Urothelium cell line (cell line): ENCODE results near the gene KIAA1755.
A peak's percentile ranks its signal among the peaks of the same experiment; 100 is the strongest.

Source experiments
- DNase-seq: peaks from one replicate; pipeline ENCODE4 v3.0.0; 2011; ENCODE audit warnings: low spot score, mixed read lengths
- FAIRE-seq: peaks from 2 replicates; lab custom pipeline; 2011; peaks lifted over from hg19 to GRCh38; lab: Jason Lieb, UNC

The KIAA1755 gene

GRCh38 chr20:38170219-38170825 is 90.2 kb downstream of the KIAA1755 start:
- no peak for DNase-seq
- no peak for FAIRE-seq

GRCh38 chr20:38169636-38170193 is 90.8 kb downstream of the KIAA1755 start:
- FAIRE-seq, result no peak

GRCh38 chr20:38168791-38169589 is 91.5 kb downstream of the KIAA1755 start:
- no peak for FAIRE-seq
- DNase-seq, result no peak

More at GRCh38 chr20:38169636-38170193, 90.8 kb downstream of the KIAA1755 start:
- DNase-seq, result no peak

GRCh38 chr20:38167851-38168760 is 92.4 kb downstream of the KIAA1755 start:
- FAIRE-seq (peak; percentile 66), DNase-seq (peak; percentile 85)

- DNase-seq (no peak), FAIRE-seq (no peak)
Measured at GRCh38 chr20:38167328-38167850, 93.1 kb downstream of the KIAA1755 start.

GRCh38 chr20:38166703-38167233 is 93.8 kb downstream of the KIAA1755 start:
- FAIRE-seq, result no peak
- no peak for DNase-seq

GRCh38 chr20:38165966-38166702 is 94.4 kb downstream of the KIAA1755 start:
- FAIRE-seq, result peak; percentile 93
- no peak for DNase-seq

- DNase-seq (peak; percentile 87), FAIRE-seq (peak; percentile 27)
Measured at GRCh38 chr20:38165089-38165965, 95.2 kb downstream of the KIAA1755 start, which contains the start of gene TGM2. TGM2 (minus strand) TSS chr20:38165270; CDS start chr20:38165198, 72 bp downstream.

GRCh38 chr20:38164624-38165088 is 95.9 kb downstream of the KIAA1755 start:
- FAIRE-seq (no peak), DNase-seq (no peak)

- no peak for FAIRE-seq
- no peak for DNase-seq
Measured at GRCh38 chr20:38164069-38164468, 96.5 kb downstream of the KIAA1755 start.

- DNase-seq (no peak), FAIRE-seq (no peak)
Measured at GRCh38 chr20:38162878-38163875, 97.4 kb downstream of the KIAA1755 start.

GRCh38 chr20:38162149-38162548 is 98.4 kb downstream of the KIAA1755 start:
- no peak for FAIRE-seq
- no peak for DNase-seq

GRCh38 chr20:38161412-38161774 is 99.1 kb downstream of the KIAA1755 start:
- FAIRE-seq (no peak), DNase-seq (no peak)
